ENCODE measurements around the gene ZDHHC7. TPM values are rescaled to one million over a fixed set of nuclear protein-coding genes. Genes with fewer than 3 reads are reported as not detected.

The ZDHHC7 gene
- total RNA-seq, 1 experiment from 2014 or later: 46.3 TPM

- Mint-ChIP-seq H3K36me3 (ENCODE audit: insufficient read depth, unreplicated experiment) (peaks cover 32% of the 10 kb centered on the region), H3K27me3 (ENCODE audit: insufficient read depth, unreplicated experiment) (no peaks in the 10 kb centered on the region), H3K4me1 (ENCODE audit: insufficient read depth, unreplicated experiment) (peaks cover 64% of the 10 kb centered on the region), H3K27ac (ENCODE audit: low read depth, unreplicated experiment) (peak overlapping the region; percentile 91), H3K4me3 (ENCODE audit: unreplicated experiment) (peak overlapping the region; percentile 54), H3K9me3 (ENCODE audit: unreplicated experiment) (no peaks in the 10 kb centered on the region)
- POLR2A ChIA-PET: interaction anchor here (0.5 to 10.7 kb wide), 6 partner anchors 8 to 285 kb away, joined by 3 to 336 read pairs (median 6); partner anchors contain the start of genes KIAA0513 and ZDHHC7
- no TSS peak for BruUV-seq (replicated peaks)
- CTCF ChIA-PET: interaction anchor here (1.0 to 1.8 kb wide), 2 partner anchors 11 to 68 kb away, joined by 4 to 7 read pairs; no protein-coding TSS in a partner anchor
- DNase-seq (ENCODE audit: unreplicated experiment): no peak
- no peak for TF ChIP-seq CTCF (IDR thresholded peaks at IDR 0.05; ENCODE audit: unreplicated experiment)
- intact Hi-C loops (cut with micrococcal nuclease): no loop called here
Observed at GRCh38 chr16:84999857-85000480, 11.4 kb downstream of the ZDHHC7 start.

GRCh38 chr16:84999200-84999599 lies 12.1 kb downstream of the ZDHHC7 start:
- Mint-ChIP-seq H3K4me1 (ENCODE audit: insufficient read depth, unreplicated experiment) (peaks cover 64% of the 10 kb centered on the region), H3K36me3 (ENCODE audit: insufficient read depth, unreplicated experiment) (peaks cover 35% of the 10 kb centered on the region), H3K27me3 (ENCODE audit: insufficient read depth, unreplicated experiment) (no peaks in the 10 kb centered on the region), H3K9me3 (ENCODE audit: unreplicated experiment) (no peaks in the 10 kb centered on the region), H3K4me3 (ENCODE audit: unreplicated experiment) (peak overlapping the region; percentile 48), H3K27ac (ENCODE audit: low read depth, unreplicated experiment) (peak overlapping the region; percentile 91)
- DNase-seq (ENCODE audit: unreplicated experiment): peak; percentile 41
- BruUV-seq (replicated peaks): no TSS peak
- TF ChIP-seq CTCF (IDR thresholded peaks at IDR 0.05; ENCODE audit: unreplicated experiment): no peak
- CTCF ChIA-PET: interaction anchor here (0.7 to 1.8 kb wide), 5 partner anchors 11 to 273 kb away, joined by 3 to 7 read pairs (median 4); no protein-coding TSS in a partner anchor
- POLR2A ChIA-PET: interaction anchor here (0.7 to 10.7 kb wide), 10 partner anchors 9 to 614 kb away, joined by 3 to 336 read pairs (median 4); partner anchors contain the start of genes GSE1, KIAA0513 and ZDHHC7
- intact Hi-C loops (cut with micrococcal nuclease): no loop called here

GRCh38 chr16:84996365-84996764 lies 15.0 kb downstream of the ZDHHC7 start:
- no peak for TF ChIP-seq CTCF (IDR thresholded peaks at IDR 0.05; ENCODE audit: unreplicated experiment)
- no TSS peak for BruUV-seq (replicated peaks)
- no peaks in the 10 kb centered on the region for H3K9me3 Mint-ChIP-seq (ENCODE audit: unreplicated experiment)
- peaks cover 46% of the 10 kb centered on the region for H3K36me3 Mint-ChIP-seq (ENCODE audit: insufficient read depth, unreplicated experiment)
- DNase-seq (ENCODE audit: unreplicated experiment): no peak
- peak overlapping the region; percentile 59 for H3K4me3 Mint-ChIP-seq (ENCODE audit: unreplicated experiment)
- ChIA-PET CTCF (interaction anchor here (1.2 kb wide), 1 partner anchor 14 kb away, joined by 3 read pairs; no protein-coding TSS in a partner anchor), POLR2A (interaction anchor here (0.6 to 10.7 kb wide), 7 partner anchors 12 to 362 kb away, joined by 3 to 336 read pairs (median 3); partner anchors contain the start of genes KIAA0513 and ZDHHC7)
- peak overlapping the region; percentile 96 for H3K27ac Mint-ChIP-seq (ENCODE audit: low read depth, unreplicated experiment)
- no peaks in the 10 kb centered on the region for H3K27me3 Mint-ChIP-seq (ENCODE audit: insufficient read depth, unreplicated experiment)
- H3K4me1 Mint-ChIP-seq (ENCODE audit: insufficient read depth, unreplicated experiment): peaks cover 51% of the 10 kb centered on the region
- intact Hi-C loops (cut with micrococcal nuclease): no loop called here

- Mint-ChIP-seq H3K9me3 (ENCODE audit: unreplicated experiment) (no peaks in the 10 kb centered on the region), H3K4me3 (ENCODE audit: unreplicated experiment) (peak overlapping the region; percentile 59), H3K4me1 (ENCODE audit: insufficient read depth, unreplicated experiment) (peaks cover 48% of the 10 kb centered on the region), H3K27ac (ENCODE audit: low read depth, unreplicated experiment) (peak overlapping the region; percentile 96), H3K27me3 (ENCODE audit: insufficient read depth, unreplicated experiment) (no peaks in the 10 kb centered on the region), H3K36me3 (ENCODE audit: insufficient read depth, unreplicated experiment) (peaks cover 53% of the 10 kb centered on the region)
- TF ChIP-seq CTCF (IDR thresholded peaks at IDR 0.05; ENCODE audit: unreplicated experiment): no peak
- peak; percentile 70 for DNase-seq (ENCODE audit: unreplicated experiment)
- ChIA-PET POLR2A (interaction anchor here (0.6 to 10.7 kb wide), 19 partner anchors 10 to 507 kb away, joined by 3 to 336 read pairs (median 5); partner anchors contain the start of genes KIAA0513 and ZDHHC7), CTCF (interaction anchor here (0.6 to 1.2 kb wide), 4 partner anchors 15 to 252 kb away, joined by 3 read pairs; no protein-coding TSS in a partner anchor)
- intact Hi-C loops (cut with micrococcal nuclease): loop anchor here (2.0 kb wide), 1 partner anchor 41 kb away; no protein-coding TSS in a partner anchor
- BruUV-seq (replicated peaks): no TSS peak
Observed at GRCh38 chr16:84995663-84996062, 15.7 kb downstream of the ZDHHC7 start.
